Amniotic epithelial cell (primary cell): Measurements from ENCODE around the gene ITGB8.

Experiments used
- DNase-seq: peaks from one replicate; pipeline ENCODE4 v3.0.0-alpha.2; 2010; ENCODE audit warnings: low read depth

ITGB8 gene

DNA sequence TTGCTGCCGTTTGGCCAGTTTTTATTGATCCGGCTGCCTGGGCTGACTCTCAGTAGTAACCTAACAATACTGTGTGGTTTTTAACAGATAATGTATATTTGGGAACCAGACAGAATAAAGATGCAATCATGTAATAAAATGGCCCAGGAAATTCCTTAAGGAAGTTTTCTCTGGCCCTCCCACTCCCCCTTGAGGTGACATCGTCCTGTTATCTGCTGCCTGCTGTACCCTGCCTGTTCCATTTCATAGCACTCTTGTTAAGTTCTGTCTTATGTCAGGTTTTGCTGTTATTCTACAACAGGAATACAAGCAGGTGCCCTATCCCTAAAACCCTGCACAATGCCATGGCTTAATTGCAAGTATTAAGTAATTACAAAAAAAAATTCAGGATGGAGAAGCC, 12.5 kb downstream of the ITGB8 start:
- DNase-seq: no peak

DNA sequence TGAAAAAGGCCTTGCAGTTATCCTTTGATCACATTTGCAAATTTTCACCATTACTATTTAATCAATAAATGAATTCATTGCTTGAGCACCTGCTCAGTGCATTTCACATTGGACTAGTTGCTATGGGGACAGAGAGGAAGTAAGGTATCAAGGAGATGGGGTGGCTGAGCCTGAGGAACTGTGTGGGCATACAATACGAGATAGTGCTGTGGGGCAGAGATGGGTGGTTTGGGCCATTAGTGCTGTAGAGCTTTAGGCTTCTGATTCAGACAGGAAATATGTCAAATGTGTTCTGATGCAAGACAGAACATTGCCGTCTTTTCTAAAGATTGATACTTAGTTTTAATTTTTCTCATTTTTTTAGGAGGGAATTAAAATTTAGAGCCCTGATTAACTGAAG, 13.2 kb downstream of the ITGB8 start:
- DNase-seq: no peak

DNA sequence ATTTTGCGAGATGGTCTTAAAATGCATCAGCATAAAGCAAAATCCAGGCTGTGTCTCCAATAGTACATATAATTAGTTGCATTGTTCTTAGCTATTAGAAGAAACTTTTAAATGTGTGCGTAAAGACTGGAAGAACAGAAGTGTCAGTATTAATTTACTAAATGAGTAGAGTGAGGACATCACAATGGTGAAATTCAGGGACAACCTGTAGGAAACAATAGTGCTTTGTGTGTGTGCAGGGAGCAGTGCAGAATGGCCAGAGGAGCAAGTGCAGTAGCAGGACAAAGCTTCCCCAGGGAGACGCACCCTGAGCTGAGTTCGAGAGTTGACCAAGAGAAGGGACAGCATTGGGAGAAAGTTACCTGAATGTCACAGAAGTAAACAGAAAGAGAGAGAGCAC, 13.7 kb downstream of the ITGB8 start:
- no peak for DNase-seq

DNA sequence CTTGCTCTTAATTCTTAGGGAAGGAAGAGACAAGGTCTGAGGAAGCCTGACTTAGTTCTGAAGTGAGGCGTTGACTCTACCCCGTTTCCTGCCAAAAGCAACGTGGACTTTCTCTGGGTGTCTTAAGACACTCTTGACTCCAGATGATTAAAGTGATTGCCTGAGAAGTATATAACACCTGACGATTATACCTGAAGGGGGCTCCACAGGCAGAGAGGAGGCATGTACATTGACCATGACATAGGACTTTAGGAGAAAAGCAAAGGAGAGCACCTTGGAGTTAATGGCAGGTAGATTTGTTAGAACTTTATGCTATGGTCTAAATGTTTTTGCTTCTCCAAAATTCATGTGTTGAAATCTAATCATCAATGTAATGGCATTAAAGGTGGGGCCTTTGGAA, 15.9 kb downstream of the ITGB8 start:
- DNase-seq: no peak

DNA sequence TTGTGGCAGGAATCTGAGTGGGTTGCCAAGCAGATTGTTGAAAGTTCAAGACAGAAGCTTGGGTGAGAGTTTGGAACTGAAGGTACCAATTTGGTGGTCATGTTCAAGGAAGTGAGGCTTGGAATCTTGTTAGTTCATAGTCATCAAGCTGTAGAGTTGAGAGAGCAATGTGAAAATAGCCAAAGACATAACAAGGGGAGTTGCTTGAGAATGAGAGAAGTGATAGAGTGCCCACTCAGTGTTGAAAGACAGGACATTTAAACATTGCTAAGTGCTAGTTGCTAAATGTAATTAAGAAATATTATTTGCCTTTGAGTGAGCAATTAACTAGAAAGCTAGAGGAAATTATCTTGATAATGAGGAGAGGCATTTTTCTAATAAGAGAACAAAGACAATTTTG, 17.0 kb downstream of the ITGB8 start:
- no peak for DNase-seq

DNA sequence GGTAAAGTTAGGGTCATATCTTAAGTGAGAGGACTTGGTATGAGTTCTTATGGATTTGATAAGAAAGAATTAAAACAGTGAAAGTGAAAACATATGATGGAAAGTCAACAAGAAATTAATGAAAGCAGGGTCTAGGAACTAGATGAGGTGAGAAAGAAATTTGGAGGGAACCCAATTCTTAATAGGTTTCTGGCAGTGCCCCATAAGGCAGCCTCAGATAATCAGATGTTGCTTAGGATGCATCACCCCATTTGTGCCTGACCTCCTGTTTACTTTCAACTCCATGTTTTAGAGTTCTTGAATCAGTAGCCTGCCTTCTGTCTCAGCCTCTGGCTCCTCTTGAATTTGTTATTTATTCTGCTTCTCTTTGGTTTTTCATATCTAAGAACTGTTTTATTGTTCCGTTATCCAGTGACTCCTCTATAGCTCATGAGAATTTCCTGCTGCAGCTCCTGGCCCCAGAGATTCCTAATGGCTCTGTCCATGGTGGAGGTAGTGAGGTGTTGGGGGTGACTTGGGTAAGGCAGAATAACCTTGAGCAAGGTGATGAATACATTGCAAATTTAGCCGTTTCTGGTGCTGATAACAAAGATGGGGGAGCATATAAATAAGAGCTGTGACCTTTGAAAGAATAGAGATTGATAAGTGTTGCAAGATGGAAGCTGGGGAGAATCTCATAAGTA, 17.6 kb downstream of the ITGB8 start:
- no peak for DNase-seq

DNA sequence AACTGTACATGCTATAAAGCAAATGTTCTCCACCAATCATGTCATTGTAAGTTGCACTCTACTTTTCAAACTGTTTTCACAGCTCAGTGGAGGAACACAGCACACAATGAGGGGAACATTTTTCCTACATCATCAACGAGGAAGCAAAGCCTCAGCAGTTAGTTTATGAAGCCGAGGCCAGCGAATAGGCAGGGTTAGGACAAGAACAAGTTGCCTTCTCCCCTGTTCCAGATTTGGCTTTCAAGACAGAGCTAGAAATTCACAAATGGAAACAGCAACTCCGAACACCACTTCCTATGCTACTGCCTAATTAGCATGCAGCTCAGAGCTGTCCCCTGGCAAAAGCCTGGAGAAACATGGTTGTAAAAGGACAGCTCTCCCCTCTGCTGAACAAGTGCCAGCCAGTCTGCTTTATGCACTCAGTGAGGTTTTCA, 19.8 kb downstream of the ITGB8 start:
- no peak for DNase-seq

DNA sequence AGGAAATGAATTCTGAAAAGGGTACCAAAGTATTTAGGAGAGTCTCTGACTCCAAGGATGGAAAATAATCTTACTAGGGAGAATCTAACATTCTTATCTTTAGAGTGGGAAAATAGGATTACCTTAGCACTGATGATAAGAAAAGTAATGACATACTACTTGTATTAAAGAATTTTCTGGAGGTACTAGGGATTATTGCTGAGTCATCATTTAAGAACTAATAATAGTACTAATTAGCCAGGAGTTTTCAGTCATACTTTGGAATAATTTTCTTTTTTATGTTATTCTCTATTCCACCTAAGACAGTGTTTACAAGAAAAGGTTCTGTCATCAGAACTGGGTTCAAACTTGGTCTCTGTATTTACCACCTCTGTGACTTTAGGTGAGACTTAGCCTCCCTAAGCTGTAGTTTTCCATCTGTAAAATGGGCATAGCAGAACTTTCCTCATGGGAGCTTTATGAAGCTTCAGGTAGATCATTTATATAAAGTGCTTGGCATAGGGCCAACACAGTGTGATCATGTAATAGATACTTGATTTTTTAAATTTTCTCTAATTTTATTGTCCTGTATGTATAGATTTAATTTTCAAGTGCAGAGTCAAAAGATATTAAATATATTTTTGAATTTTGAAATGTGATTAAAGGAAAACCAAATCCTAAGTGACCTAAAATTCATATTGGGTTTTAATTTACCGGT, 20.4 kb downstream of the ITGB8 start:
- DNase-seq: no peak

DNA sequence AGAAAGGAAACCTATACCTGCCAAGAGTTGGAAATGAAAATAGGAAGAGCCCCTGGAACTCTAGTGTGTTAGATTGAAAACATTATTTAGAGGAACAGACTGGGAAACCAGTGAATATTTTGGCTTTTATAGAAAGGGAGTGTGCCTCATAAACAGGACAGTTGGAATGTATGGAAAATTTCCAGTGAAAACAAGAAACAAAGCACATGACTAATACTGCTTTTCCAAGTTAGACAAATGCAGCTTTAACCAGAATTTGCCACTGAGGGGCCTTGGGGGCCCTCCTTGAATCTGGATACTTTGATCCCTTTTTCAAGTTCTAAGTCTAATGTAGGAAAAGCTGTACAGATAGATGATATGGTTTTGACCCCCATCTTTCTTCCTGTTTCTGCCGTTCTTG, 21.2 kb downstream of the ITGB8 start:
- no peak for DNase-seq

DNA sequence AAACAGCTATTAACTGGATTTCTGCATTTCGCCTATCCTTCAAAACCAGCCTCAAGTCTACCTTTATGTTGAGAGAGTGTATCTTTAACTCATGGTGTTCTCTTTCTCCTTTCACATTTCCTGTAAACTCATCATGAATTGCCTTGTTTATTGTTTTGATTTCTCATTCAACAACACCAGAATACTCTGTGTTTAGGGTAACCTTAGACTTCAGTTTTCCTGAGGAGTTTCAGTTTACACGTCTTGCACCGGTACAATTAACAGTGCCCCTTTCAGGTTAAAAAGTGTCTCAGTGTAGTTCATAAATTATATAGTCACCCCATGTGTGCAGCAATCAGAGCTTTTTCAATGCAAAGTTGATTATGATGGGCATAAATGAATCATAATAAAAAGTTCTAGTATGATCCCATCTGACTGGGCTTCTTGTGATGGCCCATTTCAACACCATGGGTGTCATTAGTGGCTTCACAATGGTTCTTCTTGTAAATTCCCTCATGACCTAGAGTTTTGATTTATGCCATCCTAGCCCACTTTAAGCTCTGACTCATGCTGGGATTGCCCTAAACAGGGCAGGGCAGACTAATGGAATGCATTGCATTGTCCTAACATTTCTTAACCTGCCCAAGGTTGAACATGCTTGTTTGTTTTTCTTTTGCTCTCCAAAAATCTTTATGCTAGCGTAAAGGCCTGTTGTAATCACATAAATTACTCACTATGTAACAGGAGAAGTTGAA, 22.0 kb downstream of the ITGB8 start:
- peak; percentile 83 for DNase-seq

DNA sequence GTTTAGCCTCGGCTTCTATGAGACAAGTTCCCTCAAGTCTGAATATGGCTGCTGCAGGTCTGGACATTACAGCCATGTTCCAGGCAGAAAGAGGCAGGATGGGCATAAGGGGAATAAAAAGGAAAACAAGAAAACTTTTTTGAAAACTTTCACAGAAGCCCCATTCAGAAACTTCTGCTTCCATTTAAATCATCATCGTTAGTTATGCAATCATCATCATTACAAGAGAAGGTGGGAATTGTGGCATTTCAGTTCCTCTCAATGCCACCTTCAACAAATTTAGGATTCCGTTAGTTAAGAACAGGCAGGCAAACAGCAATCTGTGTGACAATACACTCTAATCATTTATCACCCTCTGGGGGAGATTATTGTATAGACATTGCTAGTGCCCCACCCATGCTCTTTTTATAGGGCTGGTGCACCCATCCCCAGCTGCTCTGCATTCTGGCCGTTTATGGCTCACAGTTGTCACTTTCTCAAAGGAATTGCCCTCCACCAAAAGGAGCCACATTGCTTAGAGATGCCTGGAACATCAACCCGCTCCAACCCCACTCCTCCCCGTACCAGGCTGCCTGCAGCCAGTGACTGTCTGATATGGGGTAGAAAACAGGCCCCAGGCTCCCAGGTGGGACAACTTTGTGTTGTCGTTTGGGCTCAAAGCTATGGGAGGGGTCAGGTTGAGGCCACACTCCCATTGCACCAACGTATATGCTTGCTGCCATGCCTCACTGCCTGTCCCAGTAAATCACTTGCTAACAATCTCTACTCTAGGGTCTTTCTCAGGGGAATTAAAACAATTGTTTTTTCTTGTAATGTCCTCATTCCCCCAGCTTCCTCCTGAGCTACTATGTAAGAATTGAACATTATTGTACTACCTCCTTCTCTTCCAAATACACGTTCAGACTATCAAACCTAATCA, 24.2 kb downstream of the ITGB8 start:
- DNase-seq: no peak

DNA sequence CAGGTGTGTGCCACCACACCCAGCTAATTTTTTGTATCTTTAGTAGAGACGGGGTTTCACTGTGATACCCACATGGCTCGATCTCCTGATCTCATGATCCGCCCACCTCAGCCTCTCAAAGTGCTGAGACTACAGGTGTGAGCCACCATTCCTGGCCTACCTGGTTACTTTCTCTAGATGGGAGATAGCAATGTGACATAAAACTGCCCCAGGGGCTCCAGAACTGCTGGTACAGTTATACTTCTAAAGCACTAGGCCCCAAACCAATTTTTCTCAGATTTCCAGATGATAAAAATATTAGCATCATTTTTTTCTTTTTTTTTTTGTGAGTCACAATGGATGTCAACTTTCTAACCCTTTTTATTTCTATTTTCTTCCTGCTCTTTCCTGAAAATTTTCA, 27.4 kb downstream of the ITGB8 start:
- no peak for DNase-seq

DNA sequence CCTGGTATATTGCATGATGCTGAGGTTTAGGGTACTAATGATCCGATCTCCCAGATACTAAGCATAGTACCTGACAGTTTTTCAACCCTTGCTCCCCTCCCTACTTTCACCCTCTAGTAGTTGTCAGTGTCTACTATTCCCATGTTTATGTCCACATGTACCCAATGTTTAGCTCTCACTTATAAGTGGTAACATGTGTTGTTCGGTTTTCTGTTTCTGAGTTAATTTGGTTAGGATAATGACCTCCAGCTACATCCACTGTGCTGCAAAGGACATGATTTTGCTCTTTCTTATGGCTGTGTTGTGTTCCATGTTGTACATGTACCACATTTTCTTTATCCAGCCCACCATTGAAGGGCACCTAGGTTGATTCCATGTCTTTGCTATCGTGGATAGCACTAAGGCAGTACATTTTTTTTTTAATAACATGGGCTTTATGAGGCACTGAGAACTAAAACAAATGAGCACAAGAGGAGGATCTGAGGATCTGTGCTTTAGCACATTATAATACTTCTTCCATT, 28.1 kb downstream of the ITGB8 start:
- DNase-seq: no peak

DNA sequence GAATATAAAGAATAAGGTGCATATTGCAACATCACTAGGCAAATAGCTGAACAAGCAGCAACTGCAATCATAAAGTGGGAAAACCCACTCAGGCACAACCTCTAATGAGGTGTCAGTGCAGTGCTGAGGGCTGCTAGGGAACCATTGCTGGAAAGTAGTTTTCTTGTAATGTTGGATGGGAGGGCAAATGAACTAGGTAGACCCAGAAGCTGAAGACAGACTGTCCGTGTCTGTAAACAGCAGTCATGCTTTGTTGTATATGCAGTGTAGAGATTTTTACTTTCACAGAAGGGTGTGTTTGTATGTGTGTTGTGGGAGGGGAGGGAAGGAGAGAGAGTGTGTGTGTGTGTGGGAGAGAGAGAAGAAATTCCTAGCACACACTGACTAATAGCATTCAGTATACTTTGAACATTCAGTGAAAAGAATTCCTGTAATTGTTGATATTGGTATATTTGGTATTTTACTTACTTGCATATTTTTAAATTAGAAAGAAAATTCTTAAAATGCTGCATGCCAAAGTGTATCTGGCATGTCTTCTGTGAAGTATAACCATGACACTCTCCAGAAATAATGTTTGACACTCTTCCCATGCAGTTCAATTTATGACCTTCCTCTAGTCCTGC, 28.8 kb downstream of the ITGB8 start:
- peak; percentile 43 for DNase-seq

DNA sequence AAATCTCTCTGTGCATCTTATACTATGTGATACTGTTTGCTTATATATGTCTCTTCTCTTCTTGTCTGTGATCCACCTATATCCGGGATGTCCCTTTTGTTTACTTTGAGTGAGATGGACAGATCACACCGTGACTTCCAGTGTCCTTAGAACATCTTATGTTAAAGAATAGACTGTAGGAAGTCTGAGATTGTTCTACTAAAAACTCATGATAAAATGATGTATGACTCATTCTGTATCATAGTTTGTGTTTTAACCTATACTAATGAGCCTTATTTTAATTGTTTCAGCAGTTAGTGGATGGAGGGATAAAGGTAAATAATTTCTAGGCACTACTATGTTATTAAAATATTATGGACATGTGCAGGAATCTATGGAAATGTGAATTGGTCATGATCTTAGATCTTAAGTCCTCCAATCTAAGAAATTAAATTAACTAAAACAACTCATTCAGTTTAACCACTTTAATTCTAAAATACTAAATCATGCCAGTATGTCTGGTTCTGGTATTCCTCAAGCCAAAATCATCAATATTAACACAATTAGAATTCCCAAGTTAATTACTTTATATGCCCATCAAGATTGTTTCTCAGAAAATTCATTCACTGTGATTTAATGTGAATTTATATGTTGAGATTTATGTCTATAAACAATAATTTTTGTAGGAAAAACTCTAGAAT, 32.0 kb downstream of the ITGB8 start:
- no peak for DNase-seq

DNA sequence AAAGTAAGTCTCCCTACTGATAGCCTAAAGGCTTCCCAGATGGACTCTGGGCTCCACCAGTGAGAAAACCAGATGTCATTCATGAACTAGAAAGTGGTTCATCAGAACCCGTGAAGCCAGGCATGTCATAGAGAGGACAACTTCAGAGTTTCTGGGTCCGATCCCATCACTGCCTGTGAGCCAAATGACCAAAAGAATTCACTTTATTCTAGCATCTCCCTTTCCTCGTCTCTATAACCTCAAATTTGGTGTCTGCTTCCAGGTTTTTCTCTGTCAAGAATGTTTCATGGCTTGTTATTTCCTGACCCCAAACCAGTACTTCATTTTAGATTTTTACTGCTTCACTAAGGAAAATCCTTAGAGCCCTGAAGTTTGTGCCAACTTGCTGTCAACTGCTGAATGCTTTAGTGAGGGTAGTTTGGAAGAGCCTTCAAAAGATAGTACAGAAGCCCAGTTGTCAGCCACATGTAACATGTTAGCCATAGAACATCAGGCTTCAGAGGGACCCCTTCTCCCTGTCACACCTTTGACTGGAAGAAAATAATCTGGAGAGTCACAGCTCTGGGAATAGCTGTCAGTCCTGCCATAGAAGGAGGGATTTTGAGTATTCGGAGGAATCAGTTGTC, 34.0 kb downstream of the ITGB8 start:
- no peak for DNase-seq

DNA sequence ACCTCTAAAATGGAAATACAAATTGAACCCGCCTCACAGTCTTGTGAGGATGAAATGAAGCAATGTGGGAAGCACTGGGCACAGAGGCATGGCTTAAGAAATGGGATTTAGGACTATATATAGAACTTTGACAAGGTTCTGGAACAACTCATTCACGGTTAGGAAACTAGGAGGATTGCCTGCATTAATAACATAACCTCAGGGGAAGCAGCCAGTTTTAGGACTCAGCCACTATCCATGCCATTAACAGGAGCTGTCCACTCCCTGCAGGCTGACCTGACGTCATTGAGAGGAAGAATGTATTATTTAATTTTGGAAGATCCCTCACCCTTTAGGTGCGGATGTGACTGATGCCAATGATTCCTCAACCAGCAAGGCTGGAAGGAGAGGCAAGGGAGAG, 34.8 kb downstream of the ITGB8 start:
- DNase-seq: peak; percentile 61

DNA sequence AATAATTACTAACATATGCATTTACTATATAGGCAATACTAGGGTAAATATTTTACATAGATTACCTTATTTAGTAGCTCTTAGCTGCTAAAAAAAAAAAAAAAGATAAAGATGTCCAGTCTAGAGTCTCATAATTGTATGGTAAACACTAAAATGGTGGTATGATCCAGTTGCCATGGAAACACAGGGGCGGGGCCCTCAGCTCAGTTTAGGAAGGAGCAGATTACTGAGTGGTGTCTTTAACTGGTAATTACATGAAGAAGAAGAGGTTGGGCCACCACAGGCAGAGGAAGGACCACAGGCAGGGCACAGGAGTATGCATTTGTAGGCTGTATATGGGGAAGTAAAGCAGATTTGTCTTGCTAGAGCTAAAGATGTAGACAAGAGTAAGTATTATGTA, 43.7 kb downstream of the ITGB8 start:
- no peak for DNase-seq

DNA sequence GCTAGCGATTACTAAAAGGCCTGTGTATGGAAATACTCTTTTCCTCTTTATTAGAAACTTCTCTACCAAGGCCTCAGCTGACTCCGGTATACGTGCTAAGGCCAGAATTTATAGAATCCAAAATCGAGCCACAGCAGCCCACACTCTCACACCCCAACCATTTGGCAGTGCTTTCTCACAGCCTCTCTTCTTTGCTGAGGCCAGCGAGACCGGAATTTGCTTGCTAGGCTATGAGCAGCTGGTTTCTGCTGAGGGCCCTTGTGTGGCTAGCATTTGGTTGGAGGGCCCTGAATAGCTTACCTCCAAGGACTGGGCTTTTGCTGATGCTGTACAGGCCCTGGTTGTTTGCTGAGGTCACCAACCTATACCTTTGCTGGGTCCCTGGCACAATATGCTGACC, 46.1 kb downstream of the ITGB8 start:
- no peak for DNase-seq

DNA sequence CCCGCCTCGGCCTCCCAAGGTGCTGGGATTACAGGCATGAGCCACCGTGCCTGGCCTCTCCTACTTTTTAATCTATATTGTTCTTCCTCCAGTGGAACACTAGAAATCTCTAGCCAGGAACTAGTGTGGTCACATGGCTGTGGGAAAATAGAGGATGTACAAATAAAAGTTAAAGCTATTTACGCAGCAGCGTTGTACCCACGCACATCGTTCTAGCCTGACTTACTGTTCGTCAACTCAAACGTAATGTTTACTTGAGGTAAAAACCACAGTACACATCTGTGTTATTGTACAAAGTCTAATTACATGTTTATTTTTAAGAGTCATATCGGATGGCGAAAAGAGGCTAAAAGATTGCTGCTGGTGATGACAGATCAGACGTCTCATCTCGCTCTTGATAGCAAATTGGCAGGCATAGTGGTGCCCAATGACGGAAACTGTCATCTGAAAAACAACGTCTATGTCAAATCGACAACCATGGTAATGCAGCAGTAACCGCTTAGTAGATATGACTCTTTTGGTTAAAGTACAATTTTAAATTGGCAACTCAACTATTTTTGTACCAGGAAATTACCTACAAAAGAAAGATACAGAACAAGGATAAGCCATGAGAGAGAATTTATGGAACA, 50.8 kb downstream of the ITGB8 start:
- DNase-seq: no peak
